T-helper 1 cell treated with Interleukin-12 subunit alpha and Interleukin-12 subunit beta and Interleukin-4 antibody, amounts not matched to agents 30 μg/mL and 1 μg/mL, for 36 hours (primary cell): ENCODE results near the gene SPDYE6.
"Not testable (repeated sequence)": the region's sequence is repeated elsewhere in the genome, so short reads cannot be mapped to it uniquely, and the experiment has no call there.

ENCODE experiments used
- H3K27ac Mint-ChIP-seq: one replicate; pipeline ENCODE4 v1.8.0; 2021; ENCODE audit warnings: mild to moderate bottlenecking, mixed read lengths
- H3K27me3 Mint-ChIP-seq: one replicate; pipeline ENCODE4 v1.8.0; 2021; ENCODE audit warnings: low read depth, mixed read lengths
- H3K36me3 Mint-ChIP-seq: one replicate; pipeline ENCODE4 v1.8.0; 2021; ENCODE audit warnings: low read depth, mixed read lengths
- H3K4me1 Mint-ChIP-seq: one replicate; pipeline ENCODE4 v1.8.0; 2021; ENCODE audit warnings: low read depth, mixed read lengths
- H3K4me3 Mint-ChIP-seq: one replicate; pipeline ENCODE4 v1.8.0; 2021; ENCODE audit warnings: mild to moderate bottlenecking, moderate library complexity, mixed read lengths
- H3K9me3 Mint-ChIP-seq: one replicate; pipeline ENCODE4 v1.8.0; 2021; ENCODE audit warnings: mixed read lengths

SPDYE6 gene

DNA sequence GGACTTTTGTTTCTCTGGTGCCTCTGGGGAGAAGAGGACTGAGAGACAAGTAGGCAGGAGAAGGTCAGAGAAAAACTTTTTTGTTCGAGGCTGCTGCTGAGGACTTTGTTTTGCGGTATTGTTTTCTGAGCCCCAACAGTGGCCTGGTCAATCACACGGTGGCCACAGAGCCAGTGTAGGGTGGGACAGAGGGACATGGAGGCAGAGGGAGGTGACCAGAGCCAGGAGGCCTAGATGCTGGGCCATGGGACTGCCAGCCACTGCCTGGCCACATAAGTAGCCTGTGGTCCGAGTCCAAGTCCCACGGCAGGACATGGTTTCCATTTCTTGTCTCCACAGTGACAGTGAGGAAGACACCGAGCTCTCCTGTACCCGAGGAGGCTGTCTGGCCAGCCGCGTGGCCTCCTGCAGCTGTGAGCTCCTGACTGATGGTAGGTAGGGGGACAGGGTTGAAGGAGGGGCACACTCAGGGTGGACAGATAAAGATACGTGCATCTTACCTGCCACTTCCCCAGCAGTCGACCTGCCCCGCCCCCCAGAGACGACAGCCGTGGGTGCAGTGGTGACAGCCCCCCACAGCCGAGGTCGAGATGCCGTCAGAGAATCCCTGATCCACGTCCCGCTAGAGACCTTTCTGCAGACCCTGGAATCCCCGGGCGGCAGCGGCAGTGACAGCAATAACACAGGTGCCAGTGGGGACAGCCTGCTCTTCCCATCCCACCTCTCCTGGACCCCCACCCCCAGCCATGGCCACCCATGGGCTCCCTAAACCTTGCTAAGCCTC lies 42.1 kb downstream of the SPDYE6 start:
- no peaks in the 10 kb centered on the region for H3K9me3 Mint-ChIP-seq
- no peak overlapping the region for H3K27ac Mint-ChIP-seq
- no peaks in the 10 kb centered on the region for H3K4me1 Mint-ChIP-seq
- no peak overlapping the region for H3K4me3 Mint-ChIP-seq
- no peaks in the 10 kb centered on the region for H3K27me3 Mint-ChIP-seq
- no peaks in the 10 kb centered on the region for H3K36me3 Mint-ChIP-seq

DNA sequence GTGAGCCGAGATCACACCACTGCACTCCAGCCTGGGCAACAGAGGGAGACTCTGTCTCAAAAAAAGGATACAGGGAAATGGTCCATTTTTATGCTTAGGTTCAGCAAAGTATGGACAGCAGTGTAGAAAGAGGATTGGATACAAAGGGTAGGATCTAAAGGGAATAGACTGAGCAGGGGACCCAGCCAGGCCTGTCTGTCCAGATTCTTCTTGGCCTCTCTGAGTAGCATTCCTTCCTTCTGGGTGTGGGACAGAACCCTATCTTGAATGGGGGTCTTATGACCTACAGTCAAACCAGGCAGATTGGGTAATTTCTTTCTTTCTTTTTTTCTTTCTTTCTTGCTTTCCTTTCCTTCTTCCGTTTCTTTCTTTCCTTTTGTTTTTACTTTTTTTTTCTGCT lies 43.9 kb downstream of the SPDYE6 start:
- H3K27ac Mint-ChIP-seq, result no peak overlapping the region
- no peaks in the 10 kb centered on the region for H3K27me3 Mint-ChIP-seq
- no peak overlapping the region for H3K4me3 Mint-ChIP-seq
- H3K36me3 Mint-ChIP-seq, result no peaks in the 10 kb centered on the region
- H3K4me1 Mint-ChIP-seq, result peaks cover 1% of the 10 kb centered on the region
- no peaks in the 10 kb centered on the region for H3K9me3 Mint-ChIP-seq

DNA sequence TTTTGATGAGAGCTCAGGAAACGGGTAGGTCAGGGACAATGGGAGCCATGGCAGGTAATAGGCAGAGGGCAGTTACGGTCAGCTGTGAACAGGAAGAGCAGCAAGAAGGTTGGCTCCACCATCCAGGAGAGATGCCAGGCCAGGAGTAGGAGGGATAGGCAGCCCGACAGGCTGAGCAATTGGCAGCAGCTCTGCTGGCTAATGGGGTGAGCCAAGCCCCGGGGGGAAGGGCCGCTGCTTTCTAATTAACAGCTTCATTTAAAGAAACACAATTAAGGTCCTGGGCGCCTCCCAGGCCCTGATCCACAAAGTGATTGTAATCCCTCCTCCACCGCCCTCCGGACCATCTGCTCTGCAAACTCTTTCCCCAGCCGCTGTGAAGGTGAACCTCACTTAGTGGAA lies 45.8 kb downstream of the SPDYE6 start:
- Mint-ChIP-seq H3K9me3 (no peaks in the 10 kb centered on the region), H3K27ac (no peak overlapping the region), H3K27me3 (no peaks in the 10 kb centered on the region), H3K4me3 (no peak overlapping the region), H3K4me1 (peaks cover 11% of the 10 kb centered on the region), H3K36me3 (no peaks in the 10 kb centered on the region)

DNA sequence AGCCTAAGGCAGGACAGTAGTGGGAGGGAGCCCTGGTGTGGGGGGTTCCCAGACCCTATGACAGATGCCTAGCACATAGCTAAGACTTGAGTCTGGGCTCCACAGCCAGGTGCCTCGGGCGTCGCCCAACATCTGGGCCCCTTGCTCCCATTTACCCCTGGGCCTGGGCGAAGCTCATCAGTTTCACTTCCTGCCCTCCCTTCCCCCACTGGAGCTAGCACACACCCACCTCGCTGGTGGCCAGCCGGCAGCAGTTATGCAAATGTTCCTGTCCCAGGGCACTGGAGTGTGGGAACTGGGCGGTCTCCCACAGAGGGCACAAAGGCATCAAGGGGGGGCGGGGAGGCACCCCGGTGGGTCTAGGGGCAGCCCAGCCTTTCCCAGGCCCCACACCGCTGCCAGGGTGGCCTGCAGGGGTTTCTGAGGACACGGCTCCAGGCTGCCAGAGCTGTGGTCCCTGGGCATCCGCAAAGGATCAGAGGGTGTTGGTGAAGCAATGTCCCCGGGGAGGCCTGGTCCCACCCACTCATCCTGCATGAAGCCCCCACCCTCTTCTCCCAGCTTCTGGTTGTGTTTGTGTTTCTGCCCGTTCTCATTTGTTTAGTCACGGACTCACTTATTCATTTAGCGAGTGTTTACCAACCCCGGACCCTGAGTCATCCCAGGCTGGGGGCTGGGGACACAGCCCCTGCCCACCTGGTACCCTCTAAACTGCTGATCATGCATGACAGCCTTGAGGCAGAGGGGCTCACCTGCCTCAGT lies 49.1 kb downstream of the SPDYE6 start:
- peak overlapping the region; percentile 59 for H3K27ac Mint-ChIP-seq

DNA sequence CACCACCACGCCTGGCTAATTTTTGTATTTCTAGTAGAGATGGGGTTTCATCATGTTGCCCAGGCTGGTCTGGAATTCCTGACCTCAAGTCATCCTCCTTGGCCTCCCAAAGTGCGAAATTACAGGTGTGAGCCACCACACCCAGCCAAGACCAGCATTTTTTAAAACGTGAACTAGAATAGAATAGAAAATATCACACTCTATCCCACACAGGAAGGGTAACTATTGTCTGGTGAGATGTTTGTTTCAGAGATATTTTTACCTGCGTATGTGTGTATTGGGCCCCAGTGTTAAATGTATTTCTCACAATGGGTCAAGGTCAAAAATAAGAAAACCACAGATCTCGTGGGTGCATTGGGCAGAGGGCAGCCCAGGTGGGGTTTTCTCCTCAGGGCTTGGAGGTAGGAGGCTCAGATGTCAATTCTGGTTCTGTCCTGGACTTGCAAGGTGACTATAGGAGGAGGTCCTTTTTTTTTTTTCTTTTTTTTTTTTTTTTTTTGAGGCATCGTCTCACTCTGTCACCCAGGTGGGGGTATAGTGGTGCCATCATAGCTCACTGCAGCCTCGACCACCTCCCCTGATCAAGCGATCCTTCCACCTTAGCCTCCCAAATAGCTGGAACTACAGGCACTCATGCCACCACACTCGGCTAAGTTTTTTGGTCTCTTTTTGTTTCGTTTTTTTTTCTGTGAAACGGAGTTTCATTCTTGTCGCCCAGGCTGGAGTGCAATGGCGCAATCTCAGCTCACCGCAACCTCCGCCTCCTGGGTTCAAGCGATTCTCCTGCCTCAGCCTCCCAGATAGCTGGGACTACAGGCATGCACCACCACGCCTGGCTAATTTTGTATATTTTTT lies 50.6 kb downstream of the SPDYE6 start:
- Mint-ChIP-seq H3K4me1 (peaks cover 12% of the 10 kb centered on the region), H3K9me3 (no peaks in the 10 kb centered on the region), H3K27ac (peak overlapping the region; percentile 20), H3K4me3 (no peak overlapping the region), H3K36me3 (no peaks in the 10 kb centered on the region), H3K27me3 (no peaks in the 10 kb centered on the region)

More for the DNA sequence above, 49.1 kb downstream of the SPDYE6 start:
- no peaks in the 10 kb centered on the region for H3K36me3 Mint-ChIP-seq
- no peak overlapping the region for H3K4me3 Mint-ChIP-seq
- H3K4me1 Mint-ChIP-seq, result peaks cover 12% of the 10 kb centered on the region
- H3K27me3 Mint-ChIP-seq, result no peaks in the 10 kb centered on the region
- H3K9me3 Mint-ChIP-seq, result no peaks in the 10 kb centered on the region

DNA sequence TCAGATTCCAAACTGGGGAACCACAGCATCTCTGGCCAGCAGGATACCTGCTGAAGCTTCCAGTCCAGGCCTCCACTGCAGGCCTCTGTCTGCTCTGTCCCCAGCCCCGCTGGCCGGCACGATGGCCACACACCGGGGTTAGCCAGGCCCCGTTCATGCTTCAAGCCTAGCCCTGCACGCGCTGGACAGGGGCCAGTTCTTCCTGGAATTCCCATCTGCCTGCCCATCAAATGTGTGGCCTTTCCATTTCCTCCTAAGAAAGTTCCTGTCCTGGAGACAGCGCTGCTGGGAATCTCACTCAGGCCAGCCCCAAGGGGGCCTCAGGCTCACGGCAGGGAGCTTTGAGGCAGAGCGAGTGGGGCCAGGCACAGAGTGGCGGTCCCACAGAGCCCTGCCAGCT lies 51.6 kb downstream of the SPDYE6 start:
- H3K9me3 Mint-ChIP-seq, result no peaks in the 10 kb centered on the region
- H3K27ac Mint-ChIP-seq, result no peak overlapping the region
- H3K4me1 Mint-ChIP-seq, result peaks cover 12% of the 10 kb centered on the region
- no peaks in the 10 kb centered on the region for H3K27me3 Mint-ChIP-seq
- H3K36me3 Mint-ChIP-seq, result no peaks in the 10 kb centered on the region
- no peak overlapping the region for H3K4me3 Mint-ChIP-seq

DNA sequence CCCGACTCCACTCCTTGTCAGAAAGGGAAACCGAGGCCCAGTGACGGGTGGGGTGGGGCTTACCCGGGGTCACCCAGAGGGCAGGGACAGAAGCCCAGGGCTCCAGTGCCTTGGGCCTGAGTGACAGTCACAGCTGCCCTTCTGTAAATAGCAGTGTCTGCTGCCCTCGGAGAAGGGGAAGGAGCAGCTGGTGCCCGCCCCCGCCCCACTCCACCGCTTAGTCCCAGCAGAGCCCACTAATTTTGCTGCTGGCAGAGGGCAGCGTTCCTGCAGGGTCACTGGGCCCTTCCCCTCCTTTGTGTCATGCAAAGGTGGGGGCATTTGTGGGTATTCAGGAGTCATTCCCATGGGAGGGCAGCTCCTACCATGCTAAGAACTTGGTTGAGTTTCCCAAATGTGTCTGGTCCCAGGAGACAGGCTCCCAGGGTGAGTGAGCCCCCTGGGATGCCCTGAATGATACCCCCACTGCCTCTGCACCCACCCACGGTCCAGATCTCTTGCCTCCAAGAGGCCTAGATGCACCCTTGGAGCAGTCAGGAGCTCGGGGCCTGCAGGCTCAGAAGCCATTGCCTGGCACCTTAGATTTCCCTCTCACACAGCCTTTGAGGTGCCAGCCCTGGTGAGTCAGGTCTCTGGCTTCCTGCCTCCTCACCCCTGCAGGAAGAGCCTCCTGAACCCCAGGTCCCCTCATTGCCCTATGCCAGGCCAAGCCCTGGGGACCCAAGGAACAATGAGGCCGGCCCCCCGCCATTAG lies 52.4 kb downstream of the SPDYE6 start:
- Mint-ChIP-seq H3K9me3 (no peaks in the 10 kb centered on the region), H3K4me3 (no peak overlapping the region), H3K27ac (no peak overlapping the region), H3K4me1 (peaks cover 12% of the 10 kb centered on the region), H3K36me3 (no peaks in the 10 kb centered on the region), H3K27me3 (no peaks in the 10 kb centered on the region)

DNA sequence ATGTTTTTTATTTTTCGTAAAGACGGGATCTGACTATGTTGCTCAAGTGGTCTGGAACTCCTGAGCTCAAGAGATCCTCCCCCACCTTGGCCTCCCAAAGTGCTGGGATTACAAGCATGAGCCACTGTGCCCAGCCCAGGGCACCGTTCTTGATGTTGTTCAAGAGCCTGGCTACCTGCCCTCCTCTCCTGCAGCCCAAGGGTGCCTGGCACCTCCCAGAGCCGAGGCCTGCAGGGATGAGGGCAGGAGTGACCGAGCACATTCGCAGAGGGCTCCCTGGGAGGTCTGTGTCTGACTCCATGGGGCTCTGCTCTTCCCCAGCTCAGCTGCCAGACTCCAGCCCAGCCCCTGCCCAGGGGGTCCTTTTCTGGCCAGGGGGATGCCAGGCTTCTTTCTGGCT lies 54.2 kb downstream of the SPDYE6 start:
- no peak overlapping the region for H3K27ac Mint-ChIP-seq
- H3K4me1 Mint-ChIP-seq, result peaks cover 9% of the 10 kb centered on the region
- H3K27me3 Mint-ChIP-seq, result no peaks in the 10 kb centered on the region
- H3K9me3 Mint-ChIP-seq, result no peaks in the 10 kb centered on the region
- no peak overlapping the region for H3K4me3 Mint-ChIP-seq
- no peaks in the 10 kb centered on the region for H3K36me3 Mint-ChIP-seq

DNA sequence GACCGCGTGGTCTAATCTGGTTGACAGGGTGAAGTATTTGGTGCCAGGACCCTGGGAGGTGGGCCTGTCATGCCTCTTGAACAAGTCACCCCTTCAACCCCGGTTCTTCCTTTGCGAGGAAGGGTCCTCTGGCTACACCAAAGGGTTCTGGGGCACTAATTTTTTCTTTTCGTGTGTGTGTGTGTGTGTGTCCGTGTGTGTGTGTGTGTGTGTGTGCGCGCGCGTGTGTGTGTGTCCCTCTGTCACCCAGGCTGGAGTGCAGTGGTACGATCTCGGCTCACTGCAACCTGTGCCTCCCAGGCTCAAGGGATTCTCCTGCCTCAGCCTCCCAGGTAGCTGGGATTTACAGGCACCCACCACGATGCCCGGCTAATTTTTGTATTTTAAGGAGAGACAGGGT lies 54.9 kb downstream of the SPDYE6 start:
- H3K27ac Mint-ChIP-seq, H3K9me3 Mint-ChIP-seq, H3K4me3 Mint-ChIP-seq, H3K27me3 Mint-ChIP-seq, H3K36me3 Mint-ChIP-seq, H3K4me1 Mint-ChIP-seq: not testable (repeated sequence)

DNA sequence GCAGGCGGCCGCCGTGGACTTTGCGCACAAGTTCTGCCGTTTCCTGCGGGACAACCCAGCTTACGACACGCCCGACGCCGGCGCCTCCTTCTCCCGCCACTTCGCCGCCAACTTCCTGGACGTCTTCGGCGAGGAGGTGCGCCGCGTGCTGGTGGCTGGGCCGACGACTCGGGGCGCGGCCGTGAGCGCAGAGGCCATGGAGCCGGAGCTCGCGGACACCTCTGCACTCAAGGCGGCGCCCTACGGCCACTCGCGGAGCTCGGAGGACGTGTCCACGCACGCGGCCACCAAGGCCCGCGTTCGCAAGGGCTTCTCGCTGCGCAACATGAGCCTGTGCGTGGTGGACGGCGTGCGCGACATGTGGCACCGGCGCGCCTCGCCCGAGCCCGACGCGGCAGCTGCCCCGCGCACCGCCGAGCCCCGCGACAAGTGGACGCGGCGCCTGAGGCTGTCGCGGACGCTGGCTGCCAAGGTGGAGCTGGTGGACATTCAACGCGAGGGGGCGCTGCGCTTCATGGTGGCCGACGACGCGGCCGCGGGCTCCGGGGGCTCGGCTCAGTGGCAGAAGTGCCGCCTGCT lies 55.5 kb downstream of the SPDYE6 start:
- Mint-ChIP-seq H3K27me3 (no peaks in the 10 kb centered on the region), H3K9me3 (no peaks in the 10 kb centered on the region), H3K27ac (no peak overlapping the region), H3K4me3 (no peak overlapping the region), H3K4me1 (peaks cover 3% of the 10 kb centered on the region), H3K36me3 (no peaks in the 10 kb centered on the region)

DNA sequence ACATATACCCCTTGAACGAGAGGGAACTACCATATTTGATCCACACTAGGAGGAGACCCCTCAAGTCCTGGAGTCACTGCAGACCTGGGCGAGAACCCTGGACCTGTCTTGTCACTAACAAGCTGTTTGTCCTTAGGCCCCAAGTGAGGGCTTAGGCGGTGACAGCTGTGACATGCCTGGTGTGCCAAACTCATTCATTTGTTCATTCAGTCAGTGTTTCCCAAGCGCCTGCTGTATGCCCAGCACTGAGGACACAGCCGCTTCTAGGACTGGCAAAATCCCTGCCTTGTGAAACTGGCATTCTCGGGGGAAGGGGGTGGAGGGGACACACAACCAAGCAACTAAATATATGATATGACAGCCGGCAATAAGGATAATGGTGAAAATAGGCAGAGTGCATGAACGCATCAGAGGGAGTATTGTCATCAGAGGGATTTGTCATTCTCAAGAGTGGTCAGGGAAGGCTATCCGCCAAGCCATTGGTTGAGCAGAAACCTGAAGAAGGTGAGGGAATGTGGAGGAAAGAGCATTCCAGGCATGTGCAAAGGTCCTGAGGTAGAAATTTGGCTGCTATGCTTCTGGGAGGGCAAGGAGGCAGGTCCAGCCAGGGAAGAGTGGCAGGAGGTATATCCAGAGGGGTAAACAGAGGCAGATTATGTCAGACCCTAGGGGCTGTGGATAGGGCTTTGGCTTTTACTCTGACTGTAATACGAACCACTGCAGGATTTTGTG lies 58.6 kb downstream of the SPDYE6 start:
- H3K36me3 Mint-ChIP-seq, result no peaks in the 10 kb centered on the region
- H3K4me3 Mint-ChIP-seq, result no peak overlapping the region
- no peaks in the 10 kb centered on the region for H3K9me3 Mint-ChIP-seq
- H3K27me3 Mint-ChIP-seq, result no peaks in the 10 kb centered on the region
- H3K4me1 Mint-ChIP-seq, result no peaks in the 10 kb centered on the region
- H3K27ac Mint-ChIP-seq, result no peak overlapping the region

DNA sequence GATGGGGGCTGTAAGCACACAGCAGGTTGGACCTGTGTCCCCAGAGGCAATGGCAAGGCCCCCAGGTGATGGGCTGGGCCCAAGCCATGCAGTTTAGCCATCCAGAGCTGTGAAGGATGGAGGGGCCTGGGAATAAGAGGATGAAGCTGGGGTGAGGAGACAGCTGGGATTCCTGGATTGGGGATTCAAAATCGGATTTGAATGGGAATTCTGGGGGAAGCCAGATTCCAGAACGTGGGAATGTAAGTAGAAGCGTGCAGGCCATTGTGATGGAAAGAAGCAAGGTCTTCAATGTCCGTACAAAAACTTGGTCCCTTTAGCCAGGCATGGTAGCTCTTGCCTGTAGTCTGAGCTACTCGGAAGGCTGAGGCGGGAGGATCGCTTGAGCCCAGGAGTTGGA lies 59.7 kb downstream of the SPDYE6 start:
- Mint-ChIP-seq H3K27ac (no peak overlapping the region), H3K36me3 (no peaks in the 10 kb centered on the region), H3K4me3 (no peak overlapping the region), H3K27me3 (peaks cover 6% of the 10 kb centered on the region), H3K9me3 (no peaks in the 10 kb centered on the region), H3K4me1 (peaks cover 5% of the 10 kb centered on the region)

DNA sequence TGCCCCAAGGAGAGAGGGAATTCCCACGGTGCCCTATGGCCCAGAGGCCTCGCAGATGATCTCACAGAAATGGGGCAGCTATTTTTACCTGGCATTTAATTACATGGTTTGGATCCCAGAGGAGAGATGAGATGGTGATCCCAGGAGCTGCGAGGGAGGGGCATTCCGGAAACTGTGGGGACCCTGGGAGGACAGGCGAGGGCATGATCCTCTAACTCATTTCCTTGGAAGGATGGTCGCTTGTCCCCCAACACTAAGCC lies 60.1 kb downstream of the SPDYE6 start:
- Mint-ChIP-seq H3K36me3 (no peaks in the 10 kb centered on the region), H3K4me3 (no peak overlapping the region), H3K4me1 (peaks cover 8% of the 10 kb centered on the region), H3K9me3 (no peaks in the 10 kb centered on the region), H3K27ac (no peak overlapping the region), H3K27me3 (peaks cover 6% of the 10 kb centered on the region)
